HCT116 (cell line): Measurements from ENCODE around the gene PSMA7.
"Not testable (repeated sequence)": the region's sequence is repeated elsewhere in the genome, so short reads cannot be mapped to it uniquely, and the experiment has no call there.

ENCODE experiments used
- CTCF ChIP-seq, 3 experiments: fragments of 200-600 bp in 1 of 3; sonication (generic) in 1 of 3; IDR thresholded peaks in 2 of 3; conservative IDR thresholded peaks in 1 of 3; 2 replicates each; pipeline ENCODE4 v1.5.1; 2012 to 2017; ENCODE audit warnings: low read depth in 2 of 3, low read length in 2 of 3, antibody characterized with exemption in 1 of 3, borderline replicate concordance in 1 of 3, control low read depth in 1 of 3, mild to moderate bottlenecking in 1 of 3, mixed read lengths in 1 of 3, mixed run types in 1 of 3, moderate library complexity in 1 of 3; ENCODE audit not compliant: insufficient read depth in 1 of 3
- EZH2 ChIP-seq: fragments of 200-600 bp; sonication (generic); IDR thresholded peaks from 2 replicates; pipeline ENCODE4 v1.6.1; 2017; ENCODE audit warnings: antibody characterized with exemption, mixed run types
- POLR2A ChIP-seq: IDR thresholded peaks from 2 replicates; pipeline ENCODE4 v1.7.0; 2011; ENCODE audit warnings: borderline replicate concordance; ENCODE audit not compliant: insufficient read depth, insufficient read length; ENCODE audit errors: extremely low read depth
- TCF7L2 ChIP-seq: IDR thresholded peaks from 2 replicates; pipeline ENCODE4 v1.7.0; 2011; ENCODE audit warnings: borderline replicate concordance, inconsistent platforms; ENCODE audit not compliant: insufficient read depth, insufficient read length; ENCODE audit errors: extremely low read depth

- not testable (repeated sequence) for TF ChIP-seq CTCF (IDR thresholded peaks at IDR 0.05 in 2 of 3, conservative IDR thresholded peaks at IDR 0.05 in 1 of 3; ENCODE audit: borderline replicate concordance in 1 of 3, insufficient read depth in 1 of 3, low read depth in 2 of 3, low read length in 2 of 3); EZH2; POLR2A; TCF7L2
These were observed 27.3 kb downstream of the PSMA7 start for GRCh38 chr20:62115800-62116407.
